H1 (cell line): ENCODE data around the gene ZRANB3. TPM values are rescaled to one million over a fixed set of nuclear protein-coding genes. Genes with fewer than 3 reads are reported as not detected.

Experiments used
- CTCF ChIA-PET: fragments of 300-600 bp; sonication (Branson Sonifier 250); formaldehyde crosslinking; loops from one replicate; lab custom pipeline; 2021; ENCODE audit not compliant: partially characterized antibody; lab: Charles Lee
- POLR2A ChIA-PET: fragments of 300-600 bp; sonication (Branson Sonifier 250); formaldehyde crosslinking; loops from one replicate; lab custom pipeline; 2021; ENCODE audit warnings: inconsistent platforms; ENCODE audit not compliant: partially characterized antibody; lab: Charles Lee
- DNase-seq, 2 experiments: peaks; one replicate each; pipeline versions ENCODE4 v3.0.0 to v3.0.0-alpha.2; 2010 to 2022; ENCODE audit warnings: low spot score in 2 of 2, low read depth in 1 of 2, mixed read lengths in 1 of 2
- FAIRE-seq: peaks from 2 replicates; lab custom pipeline; 2011; peaks lifted over from hg19 to GRCh38; lab: Jason Lieb, UNC
- H2AFZ ChIP-seq: 2 replicates; pipeline ENCODE4 v1.8.1; 2012; ENCODE audit warnings: low read length, inconsistent platforms
- H2AK5ac ChIP-seq: 2 replicates; pipeline ENCODE4 v1.6.1; 2013; ENCODE audit warnings: low read depth, low read length
- H2BK120ac ChIP-seq: replicated peaks from 2 replicates; pipeline ENCODE3; 2013; ENCODE audit warnings: low read depth, low read length, inconsistent platforms
- H2BK12ac ChIP-seq: 2 replicates; pipeline ENCODE4 v1.6.1; 2013; ENCODE audit warnings: low read depth, low read length
- H2BK15ac ChIP-seq: 2 replicates; pipeline ENCODE4 v1.6.1; 2013; ENCODE audit warnings: low read length
- H2BK20ac ChIP-seq: 2 replicates; pipeline ENCODE4 v1.6.1; 2013; ENCODE audit warnings: low read length
- H2BK5ac ChIP-seq: 2 replicates; pipeline ENCODE4 v1.6.1; 2013; ENCODE audit warnings: low read depth, low read length
- H3K14ac ChIP-seq: 2 replicates; pipeline ENCODE4 v1.6.1; 2013; ENCODE audit warnings: inconsistent platforms; ENCODE audit not compliant: insufficient read length
- H3K18ac ChIP-seq: 2 replicates; pipeline ENCODE4 v1.6.1; 2013; ENCODE audit warnings: low read length; ENCODE audit errors: extremely low read depth
- H3K23ac ChIP-seq: 2 replicates; pipeline ENCODE4 v1.6.1; 2013; ENCODE audit warnings: inconsistent platforms; ENCODE audit not compliant: insufficient read length
- H3K23me2 ChIP-seq: 2 replicates; pipeline ENCODE4 v1.6.1; 2013; ENCODE audit warnings: low read depth, low read length
- H3K27ac ChIP-seq: 2 replicates; pipeline ENCODE4 v1.6.1; 2011; ENCODE audit warnings: low read depth, low read length, inconsistent platforms
- H3K27me3 ChIP-seq, 4 experiments: replicated peaks in 1 of 4; 1 replicate in 1 of 4; 2 replicates in 3 of 4; pipeline versions ENCODE4 v1.6.1 to v1.8.1; 2011 to 2013; ENCODE audit warnings: low read length in 3 of 4, mild to moderate bottlenecking in 3 of 4, inconsistent platforms in 2 of 4, mixed read lengths in 2 of 4, moderate library complexity in 1 of 4; ENCODE audit not compliant: control insufficient read depth in 3 of 4, insufficient read depth in 3 of 4; ENCODE audit errors: extremely low read depth in 1 of 4
- H3K36me3 ChIP-seq, 4 experiments: 2 replicates each; pipeline versions ENCODE4 v1.6.1 to v1.8.1; 2011 to 2013; ENCODE audit warnings: mild to moderate bottlenecking in 4 of 4, low read length in 3 of 4, moderate library complexity in 2 of 4, control low read depth in 1 of 4, inconsistent platforms in 1 of 4; ENCODE audit not compliant: insufficient read depth in 4 of 4, control insufficient read depth in 2 of 4
- H3K4ac ChIP-seq: replicated peaks from 2 replicates; pipeline ENCODE3; 2013; ENCODE audit warnings: low read length, low read depth, mixed read lengths, inconsistent platforms; ENCODE audit not compliant: insufficient read length
- H3K4me1 ChIP-seq, 4 experiments: replicated peaks in 1 of 4; 1 replicate in 1 of 4; 2 replicates in 3 of 4; pipeline versions ENCODE4 v1.6.1 to v1.8.1; 2011 to 2013; ENCODE audit warnings: low read length in 3 of 4, inconsistent platforms in 2 of 4, mixed read lengths in 1 of 4; ENCODE audit not compliant: insufficient read depth in 4 of 4, control insufficient read depth in 3 of 4
- H3K4me2 ChIP-seq, 2 experiments: 2 replicates each; pipeline versions ENCODE4 v1.6.1 to v1.8.1; 2011 to 2013; ENCODE audit warnings: low read depth in 2 of 2, low read length in 2 of 2, control low read depth in 1 of 2, inconsistent platforms in 1 of 2, mild to moderate bottlenecking in 1 of 2; ENCODE audit not compliant: insufficient read depth in 1 of 2
- H3K4me3 ChIP-seq, 4 experiments: fragments of 200-600, 300-600 bp in 1 of 4; sonication (generic), shearing (Covaris generic), sonication (Bioruptor Twin) in 1 of 4; 2 replicates each; pipeline versions ENCODE4 v1.5.1 to v1.8.1; 2011 to 2016; ENCODE audit warnings: low read length in 4 of 4, low read depth in 3 of 4, control low read depth in 2 of 4, inconsistent platforms in 2 of 4, mild to moderate bottlenecking in 2 of 4, mixed read lengths in 1 of 4, moderate library complexity in 1 of 4; ENCODE audit not compliant: insufficient read depth in 2 of 4; ENCODE audit errors: extremely low read depth in 1 of 4
- H3K56ac ChIP-seq: replicated peaks from 2 replicates; pipeline ENCODE3; 2013; ENCODE audit warnings: low read depth, mild to moderate bottlenecking, mixed read lengths, low read length, inconsistent platforms; ENCODE audit not compliant: insufficient read length
- H3K79me1 ChIP-seq: 2 replicates; pipeline ENCODE4 v1.6.1; 2013; ENCODE audit warnings: low read depth, low read length, control low read depth
- H3K79me2 ChIP-seq, 2 experiments: 2 replicates each; pipeline versions ENCODE4 v1.6.1 to v1.8.1; 2012 to 2013; ENCODE audit warnings: low read length in 2 of 2, mild to moderate bottlenecking in 2 of 2, inconsistent platforms in 1 of 2; ENCODE audit not compliant: insufficient read depth in 2 of 2, control insufficient read depth in 1 of 2
- H3K9ac ChIP-seq, 4 experiments: replicated peaks in 1 of 4; 1 replicate in 1 of 4; 2 replicates in 3 of 4; pipeline versions ENCODE4 v1.6.1 to v1.8.1; 2011 to 2013; ENCODE audit warnings: low read depth in 3 of 4, low read length in 3 of 4, control low read depth in 2 of 4, mild to moderate bottlenecking in 2 of 4, moderate library complexity in 2 of 4, inconsistent platforms in 1 of 4; ENCODE audit errors: extremely low read depth in 1 of 4
- H3K9me3 ChIP-seq, 2 experiments: 2 replicates each; pipeline versions ENCODE4 v1.6.1 to v1.8.1; 2012 to 2013; ENCODE audit warnings: mild to moderate bottlenecking in 2 of 2, moderate library complexity in 2 of 2, control low read depth in 1 of 2, inconsistent platforms in 1 of 2, low read depth in 1 of 2, low read length in 1 of 2, mixed read lengths in 1 of 2; ENCODE audit not compliant: insufficient read depth in 2 of 2
- H4K20me1 ChIP-seq, 2 experiments: replicated peaks in 1 of 2; 2 replicates each; pipeline versions ENCODE3 to v1.8.1; 2011 to 2013; ENCODE audit warnings: inconsistent platforms in 2 of 2, low read length in 2 of 2, mild to moderate bottlenecking in 1 of 2; ENCODE audit not compliant: insufficient read depth in 2 of 2, control insufficient read depth in 1 of 2
- H4K5ac ChIP-seq: 2 replicates; pipeline ENCODE4 v1.6.1; 2013; ENCODE audit warnings: low read length, low read depth, mixed read lengths, inconsistent platforms; ENCODE audit not compliant: insufficient read length
- H4K8ac ChIP-seq: 2 replicates; pipeline ENCODE4 v1.8.0; 2013; ENCODE audit warnings: mild to moderate bottlenecking, moderate library complexity, low read length, inconsistent platforms; ENCODE audit not compliant: insufficient read depth; ENCODE audit errors: extremely low read depth
- H4K91ac ChIP-seq: replicated peaks from 2 replicates; pipeline ENCODE3; 2013; ENCODE audit warnings: low read length, mixed read lengths, inconsistent platforms; ENCODE audit not compliant: insufficient read length
- BCL11A ChIP-seq, 2 experiments: IDR thresholded peaks; one replicate each; pipeline ENCODE4 v1.6.1; 2011; ENCODE audit warnings: low read depth in 2 of 2, low read length in 2 of 2, mild to moderate bottlenecking in 2 of 2
- CHD1 ChIP-seq: IDR thresholded peaks from 2 replicates; pipeline ENCODE4 v1.6.1; 2012; ENCODE audit warnings: low read depth, low read length, improper control_type of control experiment
- KDM1A ChIP-seq: fragments of 200-600, 300-600 bp; sonication (generic); IDR thresholded peaks from 2 replicates; pipeline ENCODE4 v1.7.1; 2016; ENCODE audit warnings: mild to moderate bottlenecking, low read length, borderline replicate concordance
- KDM4A ChIP-seq: IDR thresholded peaks from one replicate; pipeline ENCODE4 v1.7.1; 2012; ENCODE audit warnings: low read depth, mild to moderate bottlenecking, moderate library complexity, low read length, inconsistent platforms; ENCODE audit not compliant: severe bottlenecking
- POLR2A ChIP-seq, 2 experiments: IDR thresholded peaks; 1 replicate in 1 of 2; 2 replicates in 1 of 2; pipeline ENCODE4 v1.6.1; 2011; ENCODE audit warnings: low read depth in 2 of 2, low read length in 2 of 2, mild to moderate bottlenecking in 2 of 2; ENCODE audit errors: control extremely low read depth in 1 of 2
- POLR2AphosphoS5 ChIP-seq: IDR thresholded peaks from 2 replicates; pipeline ENCODE4 v1.6.1; 2011; ENCODE audit warnings: low read depth, low read length
- SAP30 ChIP-seq: fragments of 300-600 bp; sonication (generic); IDR thresholded peaks from 2 replicates; pipeline ENCODE4 v1.7.1; 2012; ENCODE audit warnings: low read length, moderate library complexity, mild to moderate bottlenecking, inconsistent platforms; ENCODE audit not compliant: insufficient read depth, insufficient replicate concordance
- SIN3A ChIP-seq, 2 experiments: IDR thresholded peaks in 1 of 2; conservative IDR thresholded peaks in 1 of 2; 2 replicates each; pipeline ENCODE4 v1.6.1; 2011 to 2012; ENCODE audit warnings: low read length in 2 of 2, improper control_type of control experiment in 1 of 2, low read depth in 1 of 2, mild to moderate bottlenecking in 1 of 2
- SIX5 ChIP-seq: IDR thresholded peaks from 2 replicates; pipeline ENCODE4 v1.6.1; 2011; ENCODE audit warnings: mild to moderate bottlenecking, low read depth, low read length
- WGBS, 2 experiments: shearing (Covaris generic) in 1 of 2; methylation state at CpG; one replicate each; pipeline versions ENCODE4 v1.1.6 to v1.1.7; 2013 to 2015; ENCODE audit warnings: low lambda C conversion rate in 2 of 2, mixed read lengths in 2 of 2, inconsistent platforms in 1 of 2, low coverage in 1 of 2, missing lambda C conversion rate in 1 of 2; ENCODE audit not compliant: insufficient replicate concordance in 2 of 2, insufficient coverage in 1 of 2, insufficient read length in 1 of 2; ENCODE audit errors: extremely low coverage in 1 of 2, missing lambda C conversion rate in 1 of 2; 5-methylcytosine and 5-hydroxymethylcytosine counted together
- polyA plus RNA-seq, 7 experiments: library from polyadenylated mRNA; depleted of rRNA in 3 of 7; stranded (reverse) in 5 of 7; unstranded in 2 of 7; fragments of >200 nt in 5 of 7; fragments of 200-250 nt in 2 of 7; gene quantifications; 1 replicate in 5 of 7; 2 replicates in 1 of 7; 4 replicates in 1 of 7; pipeline versions ENCODE4 v1.2.1 to v1.2.3, GENCODE V29; 2011 to 2013; ENCODE audit warnings: missing spikeins in 2 of 7, mixed read lengths in 2 of 7
- total RNA-seq: library from RNA; stranded (reverse); fragmentation: NEBNext Ultra II Directional; extraction: Animal tissue kit (Norgen Biotek cat#: 25700); gene quantifications from 2 replicates; pipeline ENCODE4 v1.2.1, GENCODE V29; 2021
- TF ChIP-seq, protein P1 (sequence below), 3 experiments: IDR thresholded peaks; 1 replicate in 2 of 3; 2 replicates in 1 of 3; pipeline versions ENCODE4 v1.5.1 to v1.6.1; 2011; ENCODE audit warnings: low read length in 3 of 3, mild to moderate bottlenecking in 3 of 3, inconsistent platforms in 2 of 3, low read depth in 1 of 3, moderate library complexity in 1 of 3; ENCODE audit not compliant: insufficient read depth in 1 of 3; ENCODE audit errors: control extremely low read depth in 1 of 3
- TF ChIP-seq, protein P2 (sequence below): IDR thresholded peaks from 2 replicates; pipeline ENCODE4 v1.6.1; 2012; ENCODE audit warnings: inconsistent platforms

ZRANB3 gene
- total and polyA plus RNA-seq, 2 of the 8 experiments (the other 6 are each of a cell fraction or from before 2014, with no cell fraction given) = 4.5 to 19.3 TPM

DNA sequence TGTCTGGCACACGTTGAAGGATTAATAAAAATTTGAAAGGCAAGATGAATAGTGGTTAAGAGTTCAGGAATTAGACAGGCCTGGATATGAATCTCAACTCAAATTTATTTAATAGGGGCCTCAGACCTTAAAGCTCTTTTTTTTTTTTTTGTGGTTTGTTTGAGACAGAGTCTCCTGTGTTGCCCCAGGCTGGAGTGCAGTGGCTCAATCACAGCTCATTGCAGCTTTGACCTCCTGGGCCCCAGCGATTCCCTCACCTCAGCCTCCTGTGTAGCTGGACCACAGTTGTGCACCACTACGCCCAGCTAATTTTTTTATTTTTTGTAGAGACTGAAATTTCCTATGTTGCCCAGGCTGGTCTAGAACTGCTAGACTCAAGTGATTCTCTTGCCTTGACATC lies 3.0 kb downstream of the ZRANB3 start:
- Histone ChIP-seq H2BK5ac (no peak overlapping the region), H2BK20ac (no peak overlapping the region), H3K18ac (no peak overlapping the region), H3K4me2 (no peak overlapping the region), H3K23me2 (no peaks in the 10 kb centered on the region; the same call in none of the 2 replicates), H3K56ac (no peak overlapping the region), H3K14ac (no peak overlapping the region), H3K9ac (no peak overlapping the region), H3K27me3 (no peaks in the 10 kb centered on the region), H3K27ac (no peak overlapping the region), H3K79me1 (no peaks in the 10 kb centered on the region; the same call in 1 of the 2 replicates), H2AFZ (no peak overlapping the region), H2AK5ac (no peak overlapping the region), H3K4ac (no peak overlapping the region), H2BK15ac (no peak overlapping the region), H4K5ac (no peak overlapping the region), H3K79me2 (peaks cover 0 to 60% of the 10 kb centered on the region in 2 experiments; a peak in 2 of 4 replicates), H3K4me3 (no peak overlapping the region), H3K23ac (no peak overlapping the region), H4K91ac (no peak overlapping the region), H3K4me1 (no peaks in the 10 kb centered on the region), H3K9me3 (no peaks in the 10 kb centered on the region), H4K20me1 (peaks cover 0 to 2% of the 10 kb centered on the region in 2 experiments), H2BK120ac (no peak overlapping the region), H4K8ac (no peak overlapping the region), H2BK12ac (no peak overlapping the region), H3K36me3 (no peaks in the 10 kb centered on the region)
- CTCF ChIA-PET = no interaction called here
- POLR2A ChIA-PET = no interaction called here
- FAIRE-seq (no peak), DNase-seq (no peak)
- WGBS, 2 experiments = 96% methylated on average over 3 of the region's 3 CpGs; no CpG with 5 or more reads in 1 of the 2 experiments
- TF ChIP-seq POLR2A (IDR thresholded peaks at IDR 0.05; ENCODE audit: control extremely low read depth in 1 of 2, low read depth in 2 of 2, low read length in 2 of 2) (no peak), KDM1A (no peak), SIX5 (no peak), SIN3A (conservative IDR thresholded peaks at IDR 0.05 in 1 of 2, IDR thresholded peaks at IDR 0.05 in 1 of 2; ENCODE audit: low read depth in 1 of 2, low read length in 2 of 2) (no peak), POLR2AphosphoS5 (no peak), KDM4A (no peak), BCL11A (IDR thresholded peaks at IDR 0.05; ENCODE audit: low read depth in 2 of 2, low read length in 2 of 2) (no peak), SAP30 (no peak), CHD1 (no peak)
- TF ChIP-seq, protein P1, sequence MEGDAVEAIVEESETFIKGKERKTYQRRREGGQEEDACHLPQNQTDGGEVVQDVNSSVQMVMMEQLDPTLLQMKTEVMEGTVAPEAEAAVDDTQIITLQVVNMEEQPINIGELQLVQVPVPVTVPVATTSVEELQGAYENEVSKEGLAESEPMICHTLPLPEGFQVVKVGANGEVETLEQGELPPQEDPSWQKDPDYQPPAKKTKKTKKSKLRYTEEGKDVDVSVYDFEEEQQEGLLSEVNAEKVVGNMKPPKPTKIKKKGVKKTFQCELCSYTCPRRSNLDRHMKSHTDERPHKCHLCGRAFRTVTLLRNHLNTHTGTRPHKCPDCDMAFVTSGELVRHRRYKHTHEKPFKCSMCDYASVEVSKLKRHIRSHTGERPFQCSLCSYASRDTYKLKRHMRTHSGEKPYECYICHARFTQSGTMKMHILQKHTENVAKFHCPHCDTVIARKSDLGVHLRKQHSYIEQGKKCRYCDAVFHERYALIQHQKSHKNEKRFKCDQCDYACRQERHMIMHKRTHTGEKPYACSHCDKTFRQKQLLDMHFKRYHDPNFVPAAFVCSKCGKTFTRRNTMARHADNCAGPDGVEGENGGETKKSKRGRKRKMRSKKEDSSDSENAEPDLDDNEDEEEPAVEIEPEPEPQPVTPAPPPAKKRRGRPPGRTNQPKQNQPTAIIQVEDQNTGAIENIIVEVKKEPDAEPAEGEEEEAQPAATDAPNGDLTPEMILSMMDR (IDR thresholded peaks at IDR 0.05; ENCODE audit: control extremely low read depth in 1 of 3, insufficient read depth in 1 of 3, low read depth in 1 of 3, low read length in 3 of 3) = no peak
- TF ChIP-seq, protein P2, sequence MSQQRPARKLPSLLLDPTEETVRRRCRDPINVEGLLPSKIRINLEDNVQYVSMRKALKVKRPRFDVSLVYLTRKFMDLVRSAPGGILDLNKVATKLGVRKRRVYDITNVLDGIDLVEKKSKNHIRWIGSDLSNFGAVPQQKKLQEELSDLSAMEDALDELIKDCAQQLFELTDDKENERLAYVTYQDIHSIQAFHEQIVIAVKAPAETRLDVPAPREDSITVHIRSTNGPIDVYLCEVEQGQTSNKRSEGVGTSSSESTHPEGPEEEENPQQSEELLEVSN = no peak
